NCI-H2171 (cell line): ENCODE measurements around the gene SDC3.
"Not testable (repeated sequence)": the region's sequence is repeated elsewhere in the genome, so short reads cannot be mapped to it uniquely, and the experiment has no call there.

Experiments
- DNase-seq: peaks from one replicate; lab custom pipeline; 2025; lab: John Stamatoyannopoulos, UW

Gene SDC3

GRCh38 chr1:30875197-30875596 lies 33.4 kb downstream of the SDC3 start:
- no peak for DNase-seq

- no peak for DNase-seq
These were observed 34.4 kb downstream of the SDC3 start for GRCh38 chr1:30874176-30874575.

- DNase-seq: no peak
These were observed 35.7 kb downstream of the SDC3 start for GRCh38 chr1:30872948-30873263.

- no peak for DNase-seq
These were observed 36.3 kb downstream of the SDC3 start for GRCh38 chr1:30872033-30872947.

GRCh38 chr1:30871276-30871871 lies 37.2 kb downstream of the SDC3 start:
- DNase-seq: no peak

- DNase-seq: no peak
These were observed 37.9 kb downstream of the SDC3 start for GRCh38 chr1:30870656-30871055.

GRCh38 chr1:30870035-30870434 lies 38.5 kb downstream of the SDC3 start:
- no peak for DNase-seq

DNA sequence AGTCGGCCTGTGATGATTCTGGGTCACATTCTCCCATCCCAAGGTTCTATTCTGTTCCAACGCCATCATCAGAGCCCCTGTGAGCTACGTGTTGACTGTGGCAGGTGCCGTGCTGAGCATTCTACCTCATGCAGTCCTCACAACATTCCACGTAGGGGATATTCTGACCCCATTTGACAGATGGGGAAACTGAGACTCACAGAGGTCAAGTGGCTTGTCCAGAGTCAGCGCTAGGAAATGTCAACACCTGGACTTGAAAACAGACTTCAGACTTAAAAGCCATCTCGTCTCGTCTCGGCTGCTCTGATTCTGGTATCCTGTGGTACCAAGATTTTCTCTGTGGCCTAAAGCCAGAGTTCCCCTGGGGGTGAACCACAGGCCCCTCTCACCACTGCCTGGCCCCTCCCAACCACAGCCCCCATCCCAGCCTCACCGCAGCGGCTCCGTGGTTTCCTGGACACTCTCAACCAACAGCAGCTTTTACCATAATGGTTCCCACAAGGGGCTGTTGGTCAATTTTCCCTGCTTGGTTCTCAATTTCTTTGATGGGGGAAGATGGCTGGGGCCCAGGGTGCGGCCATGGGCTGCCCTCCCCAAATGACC lies 39.6 kb downstream of the SDC3 start:
- no peak for DNase-seq

DNA sequence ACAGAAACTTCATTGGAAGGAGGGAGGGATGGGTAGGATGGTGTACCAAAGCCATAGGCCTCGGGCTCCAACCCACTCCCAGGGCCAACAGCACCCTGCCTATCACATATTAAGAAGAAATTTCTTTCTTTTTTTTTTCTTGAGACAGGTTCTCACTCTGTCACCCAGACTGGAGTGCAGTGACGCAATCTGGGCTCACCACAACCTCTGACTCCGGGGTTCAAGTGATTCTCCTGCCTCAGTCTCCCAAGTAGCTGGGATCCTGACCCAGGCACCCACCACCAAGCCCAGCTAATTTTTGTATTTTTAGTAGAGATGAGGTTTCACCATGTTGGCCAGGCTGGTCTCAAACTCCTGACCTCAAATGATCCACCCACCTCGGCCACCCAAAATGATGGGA lies 40.5 kb downstream of the SDC3 start:
- DNase-seq: not testable (repeated sequence)

DNA sequence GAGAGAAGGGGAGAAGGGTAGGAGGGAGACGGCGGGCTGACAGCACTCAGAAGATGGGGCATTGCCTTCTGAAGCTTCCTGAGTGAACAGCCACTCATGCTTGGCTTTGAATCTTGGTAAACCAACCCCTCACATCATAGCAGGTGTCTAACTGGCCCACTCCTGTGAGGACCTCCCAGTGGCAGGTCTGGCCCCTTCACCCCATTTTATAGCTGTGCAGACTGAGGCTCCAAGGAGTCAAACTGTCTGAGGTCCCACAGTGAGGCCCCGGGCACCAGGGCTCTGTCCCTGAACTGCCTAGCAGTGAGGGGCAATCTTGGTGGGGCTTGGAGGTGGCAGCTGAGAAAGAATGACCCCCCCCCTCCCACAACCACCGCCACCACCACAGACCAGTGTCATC lies 41.0 kb downstream of the SDC3 start:
- no peak for DNase-seq

GRCh38 chr1:30866594-30866993 lies 42.0 kb downstream of the SDC3 start:
- DNase-seq: no peak

DNA sequence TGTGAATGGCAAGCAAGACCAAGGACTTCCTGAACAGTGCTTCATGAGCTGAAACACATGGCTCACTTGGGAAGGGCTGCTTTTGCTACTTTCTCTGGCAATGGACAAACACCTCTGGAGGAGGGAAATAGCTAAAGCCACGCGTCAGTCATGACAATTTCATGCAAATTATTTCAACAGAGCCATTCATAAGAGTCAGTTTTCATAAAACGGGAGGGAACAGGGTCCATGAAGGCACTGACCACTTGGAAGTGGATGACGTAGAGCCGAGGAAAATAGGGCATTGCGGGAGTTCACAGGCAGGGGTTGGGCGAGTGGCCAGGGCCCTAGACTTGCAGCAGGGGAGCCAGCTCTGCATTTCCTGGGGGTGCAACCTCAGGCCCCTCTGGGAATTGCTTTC lies 43.9 kb downstream of the SDC3 start:
- DNase-seq: no peak

DNA sequence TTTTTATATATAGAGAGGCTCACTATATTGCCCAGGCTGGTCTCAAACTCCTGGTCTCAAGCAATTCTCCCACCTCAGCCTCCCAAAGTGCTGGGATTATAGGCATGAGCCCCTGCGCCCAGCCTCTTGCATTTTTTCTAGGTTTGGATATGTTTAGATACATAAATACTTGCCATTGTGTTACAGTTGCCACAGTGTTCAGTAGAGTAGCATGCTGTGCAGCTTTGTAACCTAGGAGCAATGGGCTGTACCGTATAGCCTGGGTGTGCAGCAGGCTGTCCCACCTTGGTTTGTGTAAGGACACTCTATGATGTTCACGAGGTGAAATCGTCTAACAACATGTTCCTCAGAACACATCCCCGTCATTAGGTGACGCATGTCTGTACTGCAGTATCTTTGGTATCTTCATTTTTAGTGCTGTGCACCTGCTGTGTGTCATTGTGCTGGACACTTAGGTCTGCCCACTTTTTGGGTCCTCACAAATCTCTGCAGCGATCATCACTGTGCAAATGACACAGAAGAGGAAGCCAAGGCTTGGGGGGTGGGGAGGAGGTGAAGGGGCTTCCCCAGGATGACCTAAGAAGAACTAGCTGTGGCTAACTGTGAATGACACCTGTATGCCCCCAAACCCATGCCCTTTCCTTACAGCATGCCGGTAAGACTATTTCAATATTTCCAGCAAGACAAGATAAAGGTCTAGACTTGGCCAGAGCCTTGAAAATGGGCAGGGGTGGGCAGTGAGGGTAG lies 44.5 kb downstream of the SDC3 start:
- DNase-seq: no peak

GRCh38 chr1:30860320-30860652 lies 48.3 kb downstream of the SDC3 start:
- DNase-seq: no peak

GRCh38 chr1:30857964-30858363 lies 50.6 kb downstream of the SDC3 start:
- no peak for DNase-seq

DNA sequence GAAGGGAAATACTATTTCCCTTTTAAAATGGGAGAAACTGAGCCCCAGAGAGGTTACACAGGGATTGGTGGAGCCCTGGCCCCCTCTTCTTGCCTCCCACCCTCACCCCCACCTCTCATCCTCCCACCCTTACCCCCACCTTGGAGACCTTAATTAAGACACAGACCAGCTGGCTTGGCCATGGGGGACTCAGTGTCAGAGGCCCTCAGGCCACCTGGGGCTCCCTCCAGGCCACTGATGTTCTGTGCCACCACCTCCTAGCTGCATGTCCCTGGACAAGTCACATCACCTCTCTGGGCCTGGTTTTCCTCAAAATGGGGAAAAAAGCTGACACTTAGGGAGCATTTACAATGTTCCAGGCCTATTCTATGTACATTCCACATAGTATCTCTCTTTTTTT lies 51.5 kb downstream of the SDC3 start:
- no peak for DNase-seq

DNA sequence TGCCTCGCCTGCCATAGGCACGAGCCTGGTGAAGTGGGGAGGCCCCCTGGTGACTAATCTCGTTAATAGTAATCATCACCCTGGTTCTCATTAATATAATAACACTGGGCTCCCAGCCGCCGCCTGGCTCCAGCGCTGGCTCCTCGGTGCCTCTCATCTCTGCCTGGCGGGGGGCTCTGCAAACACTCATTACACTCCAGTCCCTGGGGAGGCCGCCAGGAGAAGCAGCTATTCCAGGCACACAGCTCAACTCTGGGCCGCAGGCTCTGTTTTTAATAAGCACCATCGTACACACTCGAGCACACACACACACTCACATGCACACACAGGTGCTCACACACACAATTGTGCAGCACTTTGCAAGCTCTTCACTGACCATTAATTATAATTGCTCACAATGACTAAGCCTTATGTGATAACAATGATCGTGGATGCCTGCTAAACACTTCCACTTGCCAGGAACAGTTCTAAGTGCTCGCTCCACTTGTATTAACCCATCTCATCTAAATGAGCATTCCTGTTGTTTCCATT lies 52.2 kb downstream of the SDC3 start:
- DNase-seq: peak; percentile 87

GRCh38 chr1:30855686-30856259 lies 52.8 kb downstream of the SDC3 start:
- no peak for DNase-seq

- DNase-seq: no peak
These were observed 55.2 kb downstream of the SDC3 start for GRCh38 chr1:30853350-30853749.

DNA sequence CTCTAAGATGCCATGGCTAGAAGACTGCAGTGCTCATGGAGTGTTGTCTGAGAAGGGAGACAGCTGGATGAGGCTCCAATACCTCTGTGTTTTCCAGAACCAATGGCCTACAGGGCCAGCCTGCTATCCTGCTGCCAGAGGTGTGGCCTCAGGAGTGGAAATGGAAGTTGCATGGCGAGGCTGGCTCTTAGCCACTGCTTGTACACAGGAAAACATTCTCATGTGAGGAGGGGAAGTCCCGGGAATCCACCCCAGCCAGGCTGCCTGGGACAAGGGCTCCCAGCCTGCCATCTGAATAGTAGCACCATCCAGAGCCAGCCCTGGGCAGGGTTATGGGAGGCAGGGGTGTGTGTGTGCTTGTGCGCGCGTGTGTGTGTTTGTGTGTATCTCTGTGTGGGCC lies 56.5 kb downstream of the SDC3 start:
- no peak for DNase-seq

GRCh38 chr1:30851286-30851685 lies 57.3 kb downstream of the SDC3 start:
- no peak for DNase-seq

DNA sequence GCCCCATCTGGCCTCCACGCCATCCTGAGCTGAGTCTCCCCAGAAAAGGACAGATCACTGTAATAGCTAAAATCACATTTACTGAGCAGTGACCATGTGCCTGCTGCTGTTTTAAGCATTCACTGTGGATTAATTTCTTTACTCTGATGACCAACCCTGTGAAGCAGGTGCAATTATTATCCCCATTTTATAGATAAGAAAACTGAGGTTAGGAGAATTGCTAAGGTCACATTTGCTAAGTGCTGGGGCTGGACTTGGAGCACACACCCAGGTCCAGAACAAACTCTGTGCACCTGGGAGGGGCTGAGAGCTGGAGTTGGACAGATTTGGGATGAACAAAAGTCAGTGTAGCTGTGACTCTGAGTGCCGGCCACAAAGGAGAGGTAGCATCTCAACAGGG lies 58.0 kb downstream of the SDC3 start:
- no peak for DNase-seq
